Measurements from ENCODE around the gene CENPQ.
"Not testable (repeated sequence)": the region's sequence is repeated elsewhere in the genome, so short reads cannot be mapped to it uniquely, and the experiment has no call there.

DNA sequence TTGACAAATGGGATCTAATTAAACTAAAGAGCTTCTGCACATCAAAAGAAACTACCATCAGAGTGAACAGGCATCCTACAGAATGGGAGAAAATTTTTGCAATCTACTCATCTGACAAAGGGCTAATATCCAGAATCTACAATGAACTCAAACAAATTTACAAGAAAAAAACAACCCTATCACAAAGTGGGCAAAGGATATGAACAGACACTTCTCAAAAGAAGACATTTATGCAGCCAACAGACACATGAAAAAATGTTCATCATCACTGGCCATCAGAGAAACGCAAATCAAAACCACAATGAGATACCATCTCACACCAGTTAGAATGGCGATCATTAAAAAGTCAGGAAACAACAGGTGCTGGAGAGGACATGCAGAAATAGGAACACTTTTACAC lies 13.4 kb downstream of the CENPQ start:
- TF ChIP-seq, protein P1, sequence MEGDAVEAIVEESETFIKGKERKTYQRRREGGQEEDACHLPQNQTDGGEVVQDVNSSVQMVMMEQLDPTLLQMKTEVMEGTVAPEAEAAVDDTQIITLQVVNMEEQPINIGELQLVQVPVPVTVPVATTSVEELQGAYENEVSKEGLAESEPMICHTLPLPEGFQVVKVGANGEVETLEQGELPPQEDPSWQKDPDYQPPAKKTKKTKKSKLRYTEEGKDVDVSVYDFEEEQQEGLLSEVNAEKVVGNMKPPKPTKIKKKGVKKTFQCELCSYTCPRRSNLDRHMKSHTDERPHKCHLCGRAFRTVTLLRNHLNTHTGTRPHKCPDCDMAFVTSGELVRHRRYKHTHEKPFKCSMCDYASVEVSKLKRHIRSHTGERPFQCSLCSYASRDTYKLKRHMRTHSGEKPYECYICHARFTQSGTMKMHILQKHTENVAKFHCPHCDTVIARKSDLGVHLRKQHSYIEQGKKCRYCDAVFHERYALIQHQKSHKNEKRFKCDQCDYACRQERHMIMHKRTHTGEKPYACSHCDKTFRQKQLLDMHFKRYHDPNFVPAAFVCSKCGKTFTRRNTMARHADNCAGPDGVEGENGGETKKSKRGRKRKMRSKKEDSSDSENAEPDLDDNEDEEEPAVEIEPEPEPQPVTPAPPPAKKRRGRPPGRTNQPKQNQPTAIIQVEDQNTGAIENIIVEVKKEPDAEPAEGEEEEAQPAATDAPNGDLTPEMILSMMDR (IDR thresholded peaks at IDR 0.05), result not testable (repeated sequence)
- TF ChIP-seq POLR2A (IDR thresholded peaks at IDR 0.05), result not testable (repeated sequence)

All from adrenal gland (tissue), 5 donors.